HTERT RPE-1 (cell line): Measurements from ENCODE around the gene RERE.

ENCODE experiments used
- in situ Hi-C: fragments of 300-500 bp; cut with MboI; formaldehyde crosslinking; loops from 4 replicates; pipeline ENCODE4 v1.14.3; 2020; ENCODE audit warnings: low sequenced_read_pairs

RERE gene

DNA sequence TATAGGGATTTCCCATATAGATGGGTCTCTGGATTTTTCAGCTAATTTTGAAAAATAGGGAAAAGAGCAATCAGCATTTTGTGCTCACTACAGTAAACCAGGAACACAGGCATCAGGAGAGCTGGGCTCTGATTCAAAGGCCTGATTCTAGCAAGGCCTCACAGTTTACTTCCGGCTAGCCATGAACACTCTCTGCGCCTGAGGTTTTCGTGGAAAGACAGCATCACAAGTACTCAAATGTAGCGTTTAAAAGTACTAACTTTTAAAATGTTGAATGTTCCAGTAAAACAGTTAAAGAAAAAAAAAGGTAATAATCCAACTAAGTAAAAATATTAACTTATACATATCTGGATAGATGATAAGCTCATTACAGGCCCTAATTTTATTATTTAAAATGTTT is 379.0 kb downstream of the RERE start:
- in situ Hi-C loops, result no loop called here

DNA sequence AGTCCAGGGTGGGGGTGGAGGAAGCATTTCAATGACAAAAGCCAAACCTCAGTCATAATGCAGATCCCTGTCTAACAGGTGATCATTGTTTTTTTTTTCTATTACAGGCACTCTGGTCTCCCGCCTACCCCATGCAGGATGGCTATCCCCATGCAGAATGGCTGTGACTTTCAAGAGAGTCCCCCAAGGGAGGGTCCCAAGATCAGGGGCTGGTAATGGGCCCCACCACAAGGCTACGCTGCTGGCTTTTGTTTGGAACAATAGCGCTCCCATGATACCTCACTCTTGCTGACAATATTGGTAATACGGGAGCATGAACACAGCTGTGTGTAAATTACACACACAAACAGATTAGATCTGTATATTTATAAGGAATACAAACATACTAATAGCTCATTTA is 380.1 kb downstream of the RERE start:
- in situ Hi-C loops, result no loop called here

DNA sequence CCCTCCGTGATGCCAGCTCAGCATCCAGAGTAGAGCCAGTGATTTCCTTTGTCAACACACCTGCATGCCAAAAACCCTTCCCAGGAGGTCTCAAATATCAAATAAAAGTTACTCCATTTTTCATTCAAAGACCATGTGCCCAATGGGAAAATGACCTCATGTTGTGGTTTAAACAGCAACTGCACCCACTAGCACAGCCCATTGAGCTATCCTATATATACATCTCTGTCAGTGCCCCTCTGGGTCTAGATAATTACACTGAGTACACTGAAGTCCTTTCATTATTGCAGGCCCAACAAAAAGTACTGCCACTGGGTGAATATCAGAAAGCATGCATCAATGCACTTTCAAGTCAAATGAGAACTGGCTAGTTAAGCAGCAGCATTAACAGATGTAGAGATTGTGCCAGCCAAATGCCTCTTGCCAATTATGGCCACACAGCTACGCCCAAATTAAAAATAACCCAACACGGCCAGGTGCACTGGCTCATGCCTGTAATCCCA is 381.8 kb downstream of the RERE start:
- in situ Hi-C loops, result no loop called here

DNA sequence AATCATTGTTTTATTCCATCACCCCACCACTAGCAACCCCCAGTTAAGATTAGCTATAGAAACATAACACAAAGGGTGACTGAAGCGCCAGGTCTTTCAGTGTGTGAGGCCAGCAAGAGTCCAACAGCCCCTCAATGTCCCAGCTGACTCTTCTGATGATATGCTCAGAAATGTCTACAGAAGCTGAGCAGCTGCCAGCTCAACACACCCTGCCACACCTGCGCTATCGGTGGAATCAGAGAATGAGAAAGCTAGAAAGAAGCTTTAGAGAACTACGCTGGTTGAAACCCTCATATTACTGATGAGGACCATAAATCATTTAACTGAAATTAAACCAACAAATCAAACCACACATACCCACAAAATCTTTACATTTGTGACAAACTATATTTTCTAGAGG is 383.3 kb downstream of the RERE start:
- in situ Hi-C loops, result no loop called here

DNA sequence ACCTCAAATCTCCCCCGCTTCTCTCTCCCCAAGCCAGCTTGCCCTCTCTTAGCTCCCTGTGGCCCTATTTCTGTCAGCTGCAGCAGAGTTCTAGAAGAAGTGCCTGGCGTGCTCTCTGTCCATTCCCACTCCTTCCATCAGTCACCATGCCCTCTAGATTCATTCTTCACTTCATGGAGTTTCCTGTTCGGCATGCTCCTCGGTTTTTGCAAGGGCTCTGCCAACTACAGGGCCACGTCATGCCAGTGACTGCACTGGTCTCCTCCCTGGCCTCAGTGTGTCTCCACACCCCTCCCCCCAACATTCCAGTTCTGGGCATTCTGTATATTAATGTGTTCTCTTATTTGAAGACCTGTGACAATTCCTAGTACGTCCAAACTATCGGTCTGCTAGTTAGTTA is 385.7 kb downstream of the RERE start:
- in situ Hi-C loops, result no loop called here

DNA sequence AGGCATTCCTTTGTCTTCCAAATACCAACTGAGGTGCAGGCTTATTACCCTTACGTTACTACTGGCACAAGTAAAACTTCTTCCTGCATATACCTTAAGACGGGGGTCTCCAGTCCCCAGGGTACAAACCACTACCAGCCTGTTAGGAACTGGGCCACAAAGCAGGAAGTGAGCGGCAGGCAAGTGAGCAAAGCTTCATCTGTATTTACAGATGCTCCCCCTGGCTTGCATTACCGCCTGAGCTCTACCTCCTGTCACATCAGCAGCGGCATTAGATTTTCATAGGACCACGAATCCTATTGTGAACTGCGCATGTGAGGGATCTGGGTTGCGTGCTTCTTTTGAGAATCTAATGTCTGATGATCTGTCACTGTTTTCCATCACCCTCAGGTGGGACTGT is 386.4 kb downstream of the RERE start:
- in situ Hi-C loops, result no loop called here

DNA sequence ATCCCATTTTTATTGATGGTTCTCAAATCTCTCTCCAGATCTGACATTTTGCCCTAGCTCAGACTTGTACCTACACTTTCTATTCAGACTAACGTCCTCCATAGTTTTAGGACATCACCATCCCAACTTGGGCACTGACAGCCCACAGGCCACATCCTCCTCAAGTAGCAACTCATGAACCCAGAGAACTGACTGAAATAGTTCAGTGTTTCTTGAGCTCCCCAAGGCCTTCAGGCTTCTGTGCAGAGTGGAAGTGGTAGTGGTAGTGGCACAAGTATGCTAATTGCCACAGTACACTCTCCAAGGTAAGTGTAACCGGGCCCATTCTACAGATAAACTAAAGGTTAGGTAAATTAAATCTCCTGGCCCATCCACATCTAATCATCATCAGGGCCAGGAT is 387.0 kb downstream of the RERE start:
- in situ Hi-C loops, result no loop called here

DNA sequence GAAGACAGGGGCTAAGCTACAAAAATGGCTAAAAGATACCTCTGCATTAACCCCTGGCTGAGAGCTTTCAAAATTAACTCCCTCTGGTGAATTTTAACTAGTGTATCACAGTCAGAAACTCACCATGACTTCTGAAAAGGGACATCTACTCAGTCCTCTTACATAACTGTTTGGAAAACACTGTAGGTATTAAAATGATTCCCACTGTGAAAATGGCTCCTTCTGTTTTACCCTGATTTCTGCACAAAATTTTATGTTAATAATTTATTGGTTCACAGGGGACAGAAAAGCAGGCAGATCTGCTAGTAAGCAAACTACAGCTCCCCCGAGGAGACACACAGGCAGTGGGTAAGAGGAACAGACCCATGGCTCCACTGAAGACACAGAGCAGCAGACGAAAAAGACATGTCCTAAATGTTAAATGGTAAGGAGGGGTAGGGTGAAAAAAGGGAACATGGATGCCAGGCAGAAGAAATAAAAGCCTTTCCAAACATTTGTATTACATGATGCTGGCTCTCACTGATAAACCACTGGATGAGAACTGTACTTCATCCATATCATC is 387.8 kb downstream of the RERE start:
- in situ Hi-C loops, result no loop called here

DNA sequence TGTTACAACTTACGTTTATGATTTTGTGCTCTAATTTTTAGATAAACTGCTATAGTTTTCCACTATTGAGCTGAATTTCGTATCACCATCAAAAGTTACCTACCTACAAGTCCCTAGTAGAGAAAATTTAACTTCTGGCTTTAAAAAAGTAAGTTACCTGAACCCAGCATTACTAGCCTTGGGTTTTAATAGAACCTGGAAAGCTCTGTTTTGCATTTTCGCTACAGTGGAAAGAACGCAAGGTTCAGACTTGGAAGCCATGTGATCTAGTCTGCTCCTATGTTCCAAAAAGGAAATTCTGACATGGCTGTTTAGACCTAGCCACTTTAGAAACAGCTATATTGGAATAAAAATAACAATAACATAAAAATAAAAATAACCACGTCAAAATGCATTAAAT is 389.0 kb downstream of the RERE start:
- in situ Hi-C loops, result no loop called here

DNA sequence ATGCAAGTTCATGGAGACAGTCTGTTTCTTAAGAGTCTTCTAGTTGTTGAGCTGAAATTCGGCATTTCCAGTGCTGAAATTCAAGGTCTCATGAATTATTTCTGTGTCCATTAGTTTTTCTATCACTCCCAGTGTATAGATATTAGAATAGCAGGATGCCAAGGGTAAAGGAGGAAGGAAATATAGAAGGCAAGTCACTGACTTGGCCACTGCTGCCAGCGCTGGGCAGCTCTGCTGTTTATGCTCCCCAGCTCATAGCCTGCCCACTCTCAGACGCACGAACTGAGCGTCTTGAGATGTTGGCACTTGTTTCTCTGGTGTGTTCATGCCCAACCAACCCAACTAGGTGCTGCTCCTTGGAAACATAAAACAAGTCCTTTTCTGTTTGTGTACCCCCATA is 389.5 kb downstream of the RERE start:
- in situ Hi-C loops, result no loop called here

DNA sequence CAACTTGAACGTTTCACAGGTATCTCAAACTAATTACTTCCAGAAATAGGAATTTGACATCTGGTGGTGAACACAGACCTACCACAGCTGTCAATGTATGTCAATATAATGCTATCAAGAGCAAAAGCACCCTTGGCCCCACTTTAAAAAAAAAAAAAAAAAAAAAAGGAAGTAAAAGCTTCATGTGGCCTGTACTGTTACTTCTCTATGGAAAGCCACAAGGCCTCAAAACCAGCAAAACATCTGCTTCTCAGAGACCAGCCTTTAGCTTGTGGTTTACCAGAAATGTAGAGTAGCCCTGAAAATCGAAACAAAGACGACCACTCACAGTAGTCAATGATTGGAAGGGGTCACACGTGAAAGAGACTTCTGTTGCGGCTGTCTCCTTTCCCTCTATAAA is 389.9 kb downstream of the RERE start:
- in situ Hi-C loops, result no loop called here

DNA sequence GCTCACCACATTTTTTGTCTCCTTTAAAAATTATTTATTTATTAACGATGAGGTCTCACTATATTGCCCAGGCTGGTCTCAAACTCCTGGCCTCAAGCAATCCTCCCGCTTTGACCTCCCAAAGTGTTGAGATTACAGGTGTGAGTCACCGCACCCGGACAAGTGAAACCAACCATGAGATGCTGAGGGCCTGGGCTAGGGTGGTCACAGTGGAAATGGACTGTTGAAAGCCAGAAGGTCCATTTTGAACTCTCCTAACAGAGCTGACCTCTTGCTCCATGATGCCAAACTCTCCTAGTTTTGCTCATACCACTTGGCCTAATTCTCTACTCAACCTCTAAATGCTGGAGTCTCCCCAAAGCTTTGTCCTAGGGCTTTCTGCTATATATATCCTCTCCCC is 390.4 kb downstream of the RERE start:
- in situ Hi-C loops, result no loop called here

DNA sequence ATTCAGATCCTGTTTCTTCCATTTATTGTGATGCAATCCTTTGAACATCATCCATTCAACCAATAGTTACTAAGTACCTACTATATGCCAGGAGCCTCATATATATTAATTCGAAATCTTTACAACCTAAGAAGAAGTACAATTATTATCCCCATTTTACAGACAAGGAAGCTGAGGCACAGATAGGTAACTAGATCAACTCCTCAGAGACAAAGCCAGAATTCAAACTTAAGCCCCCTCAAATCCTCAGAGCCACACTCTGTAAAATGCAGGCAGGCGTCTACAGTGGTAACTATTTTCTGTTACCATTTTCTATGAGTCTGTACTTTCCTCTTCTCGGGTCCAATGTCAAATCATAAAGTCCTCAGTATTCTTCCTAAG is 391.7 kb downstream of the RERE start:
- in situ Hi-C loops, result no loop called here

DNA sequence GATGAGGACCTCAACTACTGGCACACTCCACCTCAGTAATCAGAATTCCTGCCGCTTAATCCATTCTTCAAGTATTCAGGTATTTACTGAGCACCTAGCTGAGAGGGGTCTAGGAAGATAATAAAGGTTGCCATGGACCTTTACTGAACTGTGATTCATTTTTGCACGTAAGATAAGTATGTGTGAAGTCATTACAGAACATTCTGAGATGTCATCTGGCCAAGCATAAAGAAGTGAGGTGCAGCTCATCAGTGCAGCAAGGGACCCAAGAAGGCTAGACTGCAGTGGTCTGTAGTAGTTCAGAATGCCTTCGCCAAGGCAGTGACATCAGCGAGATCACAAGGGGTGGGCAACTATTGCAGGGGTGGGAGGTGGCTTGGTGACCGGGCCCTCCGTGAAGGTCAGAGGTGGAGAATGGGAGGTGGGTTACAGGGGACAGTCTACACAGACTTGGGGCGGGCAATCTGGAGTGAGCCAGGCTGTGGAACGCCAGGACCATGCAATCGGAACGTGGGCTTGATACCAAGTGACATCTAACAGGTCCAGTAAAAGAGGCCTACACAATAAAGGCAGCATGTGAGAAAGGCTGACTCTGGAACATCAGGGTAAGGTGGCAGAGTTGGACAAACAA is 392.2 kb downstream of the RERE start:
- in situ Hi-C loops, result no loop called here

DNA sequence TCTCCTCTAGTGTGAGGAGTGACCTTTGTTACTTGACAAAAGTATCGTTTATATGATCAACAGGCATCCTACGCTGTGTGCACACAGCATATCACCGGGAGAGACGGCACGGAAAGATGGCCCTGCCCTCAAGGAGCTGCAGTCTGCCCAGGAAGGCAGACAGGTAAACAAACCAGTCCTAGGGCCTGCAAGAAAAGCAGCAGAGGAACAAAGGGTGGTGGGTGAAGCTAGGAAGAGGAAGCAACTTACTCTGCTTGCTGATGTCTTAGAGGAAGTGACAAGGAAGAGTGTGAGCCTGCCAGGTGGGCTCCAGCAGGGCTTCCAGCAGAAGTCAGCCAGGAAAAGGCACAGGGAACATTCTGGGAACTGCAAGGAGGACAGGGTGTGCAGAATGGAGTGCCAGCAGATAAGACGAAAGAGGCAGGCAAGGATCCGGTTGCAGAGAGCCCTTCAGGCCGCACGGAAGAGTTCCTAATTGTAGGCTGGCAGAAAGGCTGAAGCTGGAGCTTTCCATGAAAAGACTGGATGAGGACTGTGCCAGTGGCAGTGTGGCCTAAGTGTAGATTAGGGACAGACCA is 392.8 kb downstream of the RERE start:
- in situ Hi-C loops, result no loop called here

DNA sequence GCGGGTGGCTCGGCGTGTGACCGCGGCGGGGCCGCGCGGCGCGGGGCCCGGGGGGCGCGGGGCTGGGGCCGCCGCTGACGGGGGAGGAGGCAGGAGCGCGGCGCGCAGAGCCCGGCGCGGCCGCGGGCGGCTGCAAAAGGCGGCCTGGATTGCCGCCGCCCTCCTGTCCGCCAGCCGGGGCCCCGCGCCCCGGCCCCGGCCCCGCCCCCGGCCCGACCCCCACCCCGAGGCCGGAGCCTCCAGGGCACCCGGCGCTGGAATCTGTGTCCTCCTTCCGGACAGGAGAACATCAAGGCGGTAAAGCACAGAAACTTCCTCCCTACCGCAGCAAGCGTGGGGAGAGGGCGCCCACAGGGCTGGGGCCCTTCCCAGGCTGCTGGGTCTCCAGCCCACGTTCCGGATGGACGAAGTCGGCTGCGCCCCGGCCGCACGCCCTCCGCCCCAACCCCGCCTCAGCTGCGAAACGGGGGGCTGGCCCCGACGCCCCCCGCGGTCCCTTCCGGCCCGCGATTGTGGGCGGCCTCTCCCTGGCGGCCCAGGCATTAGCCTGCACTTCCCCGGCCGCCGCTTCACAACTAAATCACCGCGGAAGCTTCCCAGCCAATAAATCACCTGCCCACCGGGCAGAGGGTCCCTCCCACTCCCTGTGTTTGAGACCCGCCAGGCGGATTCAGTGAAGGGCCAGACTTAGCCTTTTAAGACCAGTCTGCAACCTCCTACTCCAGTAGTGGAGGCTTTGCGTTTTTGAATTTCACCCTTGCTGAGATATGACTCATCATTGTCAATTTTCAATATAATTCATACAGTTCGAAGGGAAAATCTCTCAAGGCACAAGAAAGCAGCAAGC is 393.5 kb downstream of the RERE start:
- in situ Hi-C loops, result no loop called here

DNA sequence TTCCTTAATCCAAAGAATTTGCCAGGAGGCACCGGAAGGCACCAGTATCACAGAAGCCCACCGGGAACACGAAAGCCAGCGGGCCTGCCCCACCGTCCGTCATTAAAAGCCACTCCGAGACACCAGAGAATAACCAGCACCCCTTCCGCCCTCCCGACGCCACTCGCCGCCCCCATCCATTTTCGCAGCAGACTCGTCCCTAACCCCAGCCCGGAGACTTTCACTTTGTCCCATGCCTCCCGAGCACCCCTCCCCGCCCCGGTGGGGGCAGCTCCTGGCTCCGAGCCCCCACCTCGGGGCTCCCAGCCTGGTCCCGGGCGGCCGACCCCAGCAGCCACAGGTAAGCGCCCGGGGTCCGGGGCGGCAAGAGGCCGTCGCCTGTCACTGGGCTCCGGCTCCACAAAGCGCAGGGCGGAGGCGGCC is 394.2 kb downstream of the RERE start:
- in situ Hi-C loops, result no loop called here

DNA sequence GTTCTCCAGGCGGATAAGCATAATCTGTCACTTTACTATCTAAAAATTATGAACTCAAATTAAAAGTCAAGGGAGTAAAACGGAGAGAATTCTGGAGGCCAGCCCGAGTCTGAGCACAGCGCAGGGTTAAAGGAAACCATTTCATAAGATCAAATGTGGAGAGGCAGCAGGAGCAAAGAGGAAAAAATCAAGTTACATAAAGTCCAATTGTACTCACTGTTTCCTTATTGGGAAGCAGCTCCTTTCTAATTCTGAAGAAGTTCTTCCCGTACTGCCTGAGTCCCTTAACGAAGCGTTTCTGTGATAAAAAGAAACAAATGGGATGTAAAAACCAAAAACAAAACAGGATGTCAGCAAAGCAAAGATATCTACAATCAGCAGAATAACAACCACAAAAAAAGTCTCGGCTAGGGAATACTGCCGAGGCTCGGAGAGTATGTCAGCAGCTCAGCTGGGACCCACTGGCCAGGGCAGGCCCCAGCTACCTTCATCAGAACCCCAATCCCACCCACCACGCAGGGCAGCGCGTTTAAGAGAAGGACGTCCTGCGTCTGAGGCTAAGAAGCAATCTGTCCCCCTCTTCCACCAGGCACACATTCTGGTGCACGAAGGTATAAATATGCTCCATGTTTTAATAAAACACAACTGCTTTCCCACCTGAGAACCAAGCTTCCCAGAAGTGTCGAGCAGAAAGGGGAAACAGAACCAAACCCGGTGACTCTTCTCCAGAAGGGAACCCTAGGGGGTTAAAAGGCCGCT is 394.8 kb downstream of the RERE start:
- in situ Hi-C loops, result no loop called here

DNA sequence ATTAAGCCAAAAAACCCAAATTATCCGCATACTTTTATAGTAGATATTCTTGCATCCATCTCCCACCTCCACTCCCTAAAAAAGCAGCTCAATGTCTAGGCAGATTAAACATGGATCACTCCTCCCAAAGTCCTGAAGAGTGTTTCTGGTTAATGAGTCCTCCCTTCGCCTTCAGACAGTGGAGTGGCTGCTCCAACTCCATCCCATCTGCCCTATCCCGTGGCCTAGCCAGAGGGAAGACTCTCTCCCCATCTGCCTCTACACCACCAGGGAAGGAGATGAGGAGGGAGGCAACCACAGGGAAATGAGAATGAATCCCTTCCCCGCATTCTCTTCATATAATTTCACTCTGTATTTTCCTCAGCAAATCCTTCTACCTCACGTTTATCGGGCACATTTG is 395.7 kb downstream of the RERE start:
- in situ Hi-C loops, result no loop called here

DNA sequence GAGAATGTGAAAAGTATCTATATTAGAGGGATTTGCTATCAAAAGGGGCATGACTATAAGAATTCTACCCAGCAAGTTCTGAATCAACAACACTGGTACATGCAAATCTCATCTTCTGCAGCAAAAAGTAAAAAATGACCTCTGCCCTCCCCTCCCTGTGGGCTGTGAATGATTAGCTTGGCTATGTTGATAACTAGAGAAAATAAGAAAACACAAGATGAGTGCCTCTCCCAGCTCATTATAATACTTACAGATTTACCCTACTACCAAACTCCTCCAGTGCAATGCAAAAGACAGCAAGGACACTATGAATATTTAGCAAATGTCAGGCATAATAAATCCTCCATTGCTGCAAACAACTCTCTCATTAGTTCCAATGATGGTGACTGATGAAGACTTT is 397.1 kb downstream of the RERE start:
- in situ Hi-C loops, result no loop called here

DNA sequence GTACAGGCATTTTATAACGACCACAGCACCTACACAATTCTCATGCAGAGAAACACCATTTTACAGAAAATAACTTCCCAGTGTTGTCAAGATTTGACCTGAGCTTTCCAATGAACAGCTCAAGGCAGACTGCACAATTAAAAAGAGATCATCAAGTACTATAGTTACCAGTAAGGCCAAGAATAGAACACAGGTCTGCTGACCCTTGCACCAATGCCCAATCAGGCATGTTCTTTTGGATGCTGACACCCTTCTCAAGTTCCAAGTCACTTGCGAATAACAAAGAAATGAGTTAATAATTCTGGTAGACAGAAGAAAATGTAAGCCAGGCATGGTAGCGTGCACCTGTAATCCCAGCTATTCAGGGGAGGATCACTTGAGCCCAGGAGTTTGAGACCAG is 397.6 kb downstream of the RERE start:
- in situ Hi-C loops, result no loop called here
